CD14-positive monocyte (primary cell): ENCODE results near the gene OR2M4. TPM values are rescaled to one million over a fixed set of nuclear protein-coding genes. Genes with fewer than 3 reads are reported as not detected.

Experiments used
- DNase-seq, 3 donors: peaks; one replicate each; pipeline ENCODE4 v3.0.0-alpha.2; 2011 to 2022
- H2AFZ ChIP-seq: 2 replicates; pipeline ENCODE4 v1.6.0; 2012; ENCODE audit warnings: mild to moderate bottlenecking, low read depth, low read length, inconsistent platforms; ENCODE audit not compliant: insufficient read depth, poor library complexity, severe bottlenecking
- H3K27ac ChIP-seq, 2 donors: 1 replicate in 1 of 2; 2 replicates in 1 of 2; pipeline ENCODE4 v1.5.1; 2012 to 2013; ENCODE audit warnings: low read length in 2 of 2, control low read depth in 1 of 2, inconsistent platforms in 1 of 2, low read depth in 1 of 2, mild to moderate bottlenecking in 1 of 2
- H3K27me3 ChIP-seq, 2 donors: one replicate each; pipeline versions ENCODE4 v1.6.0 to v1.6.1; 2011 to 2013; ENCODE audit warnings: low read length in 2 of 2; ENCODE audit not compliant: control insufficient read depth in 2 of 2, insufficient read depth in 2 of 2
- H3K36me3 ChIP-seq, 2 donors: replicated peaks in 1 of 2; 1 replicate in 1 of 2; 2 replicates in 1 of 2; pipeline versions ENCODE4 v1.5.1 to v1.6.1; 2012 to 2013; ENCODE audit warnings: low read length in 2 of 2, control low read depth in 1 of 2, inconsistent platforms in 1 of 2, mild to moderate bottlenecking in 1 of 2; ENCODE audit not compliant: insufficient read depth in 2 of 2, control insufficient read depth in 1 of 2
- H3K4me1 ChIP-seq, 2 donors: 1 replicate in 1 of 2; 2 replicates in 1 of 2; pipeline versions ENCODE4 v1.5.1 to v1.6.1; 2012 to 2013; ENCODE audit warnings: low read length in 2 of 2, control low read depth in 1 of 2, inconsistent platforms in 1 of 2, mild to moderate bottlenecking in 1 of 2, moderate library complexity in 1 of 2; ENCODE audit not compliant: insufficient read depth in 2 of 2, control insufficient read depth in 1 of 2
- H3K4me2 ChIP-seq: replicated peaks from 2 replicates; pipeline ENCODE3; 2012; ENCODE audit warnings: low read length, moderate library complexity, mild to moderate bottlenecking; ENCODE audit not compliant: poor library complexity, severe bottlenecking; ENCODE audit errors: extremely low read depth
- H3K4me3 ChIP-seq, 3 experiments: fragments of 200-600 bp in 1 of 3; sonication (generic) in 1 of 3; replicated peaks in 1 of 3; 1 replicate in 2 of 3; 2 replicates in 1 of 3; pipeline ENCODE4 v1.5.1; 2011 to 2013; ENCODE audit warnings: low read length in 3 of 3, mild to moderate bottlenecking in 3 of 3, control low read depth in 2 of 3, low read depth in 2 of 3, inconsistent platforms in 1 of 3, moderate library complexity in 1 of 3
- H3K79me2 ChIP-seq: 2 replicates; pipeline ENCODE4 v1.6.0; 2012; ENCODE audit warnings: mild to moderate bottlenecking, control low read depth, inconsistent platforms, low read length, moderate library complexity; ENCODE audit not compliant: insufficient read depth
- H3K9ac ChIP-seq: 2 replicates; pipeline ENCODE4 v1.6.0; 2017; ENCODE audit warnings: low read length, mild to moderate bottlenecking; ENCODE audit not compliant: insufficient read depth, poor library complexity, severe bottlenecking
- H3K9me3 ChIP-seq, 2 donors: replicated peaks in 1 of 2; 1 replicate in 1 of 2; 2 replicates in 1 of 2; pipeline versions ENCODE4 v1.5.1 to v1.6.1; 2012 to 2013; ENCODE audit warnings: low read length in 2 of 2, control low read depth in 1 of 2; ENCODE audit not compliant: control insufficient read depth in 1 of 2, insufficient read depth in 1 of 2
- H4K20me1 ChIP-seq: 2 replicates; pipeline ENCODE4 v1.6.0; 2012; ENCODE audit warnings: mild to moderate bottlenecking, low read length, control low read depth, moderate library complexity; ENCODE audit not compliant: insufficient read depth
- H3K27ac Mint-ChIP-seq, 7 donors: one replicate each; pipeline ENCODE4 v1.8.0; 2020; ENCODE audit warnings: mild to moderate bottlenecking in 7 of 7, mixed read lengths in 7 of 7, moderate library complexity in 6 of 7, inconsistent platforms in 2 of 7
- H3K27me3 Mint-ChIP-seq, 3 donors: one replicate each; pipeline ENCODE4 v1.8.0; 2021 to 2022; ENCODE audit warnings: low read depth in 3 of 3, mild to moderate bottlenecking in 3 of 3, mixed read lengths in 3 of 3, moderate library complexity in 3 of 3, inconsistent platforms in 1 of 3
- H3K36me3 Mint-ChIP-seq, 2 donors: one replicate each; pipeline ENCODE4 v1.8.0; 2020; ENCODE audit warnings: mixed read lengths in 2 of 2, inconsistent platforms in 1 of 2, mild to moderate bottlenecking in 1 of 2
- H3K4me1 Mint-ChIP-seq: one replicate; pipeline ENCODE4 v1.8.0; 2020; ENCODE audit warnings: mild to moderate bottlenecking, mixed read lengths
- H3K4me3 Mint-ChIP-seq, 2 donors: one replicate each; pipeline ENCODE4 v1.8.0; 2020; ENCODE audit warnings: mild to moderate bottlenecking in 2 of 2, mixed read lengths in 2 of 2, moderate library complexity in 1 of 2
- H3K9me3 Mint-ChIP-seq, 7 donors: one replicate each; pipeline ENCODE4 v1.8.0; 2020 to 2022; ENCODE audit warnings: mixed read lengths in 7 of 7, mild to moderate bottlenecking in 6 of 7, moderate library complexity in 6 of 7, inconsistent platforms in 2 of 7
- CTCF ChIP-seq: fragments of 200-600 bp; IDR thresholded peaks from one replicate; pipeline ENCODE4 v1.8.0; 2022; ENCODE audit warnings: antibody characterized with exemption, mild to moderate bottlenecking
- WGBS: methylation state at CpG from one replicate; pipeline ENCODE4 v1.1.5; 2013; ENCODE audit warnings: missing lambda C conversion rate; ENCODE audit not compliant: insufficient coverage; 5-methylcytosine and 5-hydroxymethylcytosine counted together
- intact Hi-C, 2 donors: fragments of 100-400 bp; cut with micrococcal nuclease; formaldehyde crosslinking; loops; one replicate each; pipeline versions ENCODE4 v1.15.0 to v1.15.1; 2023
- polyA minus RNA-seq: library from RNA; depleted of rRNA, polyadenylated mRNA; stranded (reverse); fragments of >200 nt; gene quantifications from 2 replicates; pipeline ENCODE4 v1.2.3, GENCODE V29; 2012
- polyA plus RNA-seq, 3 donors: library from polyadenylated mRNA; depleted of rRNA in 1 of 3; unstranded in 2 of 3; stranded (reverse) in 1 of 3; fragments of 300-500 nt in 2 of 3; fragments of >200 nt in 1 of 3; fragmentation: Illumina TruSeq in 2 of 3; gene quantifications; 1 replicate in 2 of 3; 2 replicates in 1 of 3; pipeline ENCODE4 v1.2.3, GENCODE V29; 2012 to 2021
- total RNA-seq, 12 experiments: library from RNA in 1 of 12; stranded (reverse) in 1 of 12; fragments of 120-200 nt in 1 of 12; gene quantifications; one replicate each; pipeline ENCODE4 v1.2.4 and lab custom pipeline; 2013 to 2026; ENCODE audit warnings: mixed read lengths in 6 of 12, inconsistent platforms in 1 of 12

OR2M4 gene
- total RNA-seq (2013) = not detected
- polyA plus RNA-seq (not detected), polyA minus RNA-seq (not detected in 2 replicates), total RNA-seq (lab: John Stamatoyannopoulos, UW) (0 to 1.5 (median 0.03) reads per million in 11 experiments)

- H3K4me1 ChIP-seq = no peaks in the 10 kb centered on the region
- H3K27me3 Mint-ChIP-seq = peaks cover 0 to 3% (median 3%) of the 10 kb centered on the region in 3 donors
- H3K9me3 Mint-ChIP-seq = peaks cover 3 to 18% (median 9%) of the 10 kb centered on the region in 7 donors
- H3K27me3 ChIP-seq = no peaks in the 10 kb centered on the region
- no peaks in the 10 kb centered on the region for H3K4me1 Mint-ChIP-seq
- H2AFZ ChIP-seq = no peak within 1 kb of the TSS
- H3K27ac Mint-ChIP-seq = no peak within 1 kb of the TSS
- no peak within 1 kb of the TSS for H3K4me3 ChIP-seq
- intact Hi-C loops = no loop called here
- no peaks in the 10 kb centered on the region for H3K36me3 Mint-ChIP-seq
- no peak within 1 kb of the TSS for H3K4me2 ChIP-seq
- no peak within 1 kb of the TSS for H3K9ac ChIP-seq
- 86% methylated on average over 1 of the region's 2 CpGs for WGBS
- no peaks in the 10 kb centered on the region for H3K36me3 ChIP-seq
- H4K20me1 ChIP-seq = no peaks in the 10 kb centered on the region
- no peak within 1 kb of the TSS for H3K27ac ChIP-seq
- H3K4me3 Mint-ChIP-seq = no peak within 1 kb of the TSS
- peaks cover 6 to 13% of the 10 kb centered on the region in 2 donors for H3K9me3 ChIP-seq
- TF ChIP-seq CTCF = no peak
- DNase-seq = no peak
- no peaks in the 10 kb centered on the region for H3K79me2 ChIP-seq
These were observed at the start of gene OR2M4 for GRCh38 chr1:248231117-248231516. Gene OR2M4 (plus strand): TSS chr1:248231417. CDS start chr1:248238929, 7,512 bp downstream.

- Mint-ChIP-seq H3K4me3 (no peak overlapping the region), H3K9me3 (peaks cover 0 to 18% (median 7%) of the 10 kb centered on the region in 7 donors), H3K4me1 (no peaks in the 10 kb centered on the region), H3K27ac (no peak overlapping the region), H3K27me3 (no peaks in the 10 kb centered on the region), H3K36me3 (no peaks in the 10 kb centered on the region)
- no peak for DNase-seq
- intact Hi-C loops = no loop called here
- H2AFZ ChIP-seq = no peak overlapping the region
- peaks cover 0 to 2% of the 10 kb centered on the region in 2 donors for H3K9me3 ChIP-seq
- H3K27ac ChIP-seq = no peak overlapping the region
- no peaks in the 10 kb centered on the region for H4K20me1 ChIP-seq
- H3K4me3 ChIP-seq = no peak overlapping the region
- H3K9ac ChIP-seq = no peak overlapping the region
- H3K79me2 ChIP-seq = no peaks in the 10 kb centered on the region
- H3K27me3 ChIP-seq = no peaks in the 10 kb centered on the region
- 53% methylated on average over 3 of the region's 7 CpGs for WGBS
- no peaks in the 10 kb centered on the region for H3K36me3 ChIP-seq
- H3K4me2 ChIP-seq = no peak overlapping the region
- no peaks in the 10 kb centered on the region for H3K4me1 ChIP-seq
- TF ChIP-seq CTCF = no peak
These were observed 47.2 kb upstream of the OR2M4 start for GRCh38 chr1:248183996-248184395.
